SH-SY5Y (cell line): ENCODE results near the gene ABCB1.

Source experiments
- GATA2 ChIP-seq: IDR thresholded peaks from 2 replicates; pipeline ENCODE4 v1.6.1; 2011; ENCODE audit warnings: mild to moderate bottlenecking, low read depth, low read length
- GATA3 ChIP-seq: IDR thresholded peaks from 2 replicates; pipeline ENCODE4 v1.6.1; 2011; ENCODE audit warnings: low read depth, mild to moderate bottlenecking, low read length, moderate library complexity

GRCh38 chr7:87552351-87552900, 48.3 kb downstream of the ABCB1 start:
- TF ChIP-seq GATA3 (no peak), GATA2 (no peak)
